Esophagus mucosa (tissue), 1 donor: Measurements from ENCODE around the gene GKN1. TPM values are rescaled to one million over a fixed set of nuclear protein-coding genes. Genes with fewer than 3 reads are reported as not detected.
A peak's percentile ranks its signal among the peaks of the same experiment; 100 is the strongest.

ENCODE experiments used
- ATAC-seq: fragments of 200-7000 bp; cut with Tn5 transposase; one replicate; pipeline ENCODE4 v1.9.1; 2020
- total RNA-seq: library from RNA; stranded (reverse); gene quantifications from one replicate; pipeline ENCODE4 v1.2.4, GENCODE V29; 2023
- donor health status: DM: yes; HTN: yes; CAD: no.

GKN1 gene
- total RNA-seq, 1 donor from 2014 or later = not detected

DNA sequence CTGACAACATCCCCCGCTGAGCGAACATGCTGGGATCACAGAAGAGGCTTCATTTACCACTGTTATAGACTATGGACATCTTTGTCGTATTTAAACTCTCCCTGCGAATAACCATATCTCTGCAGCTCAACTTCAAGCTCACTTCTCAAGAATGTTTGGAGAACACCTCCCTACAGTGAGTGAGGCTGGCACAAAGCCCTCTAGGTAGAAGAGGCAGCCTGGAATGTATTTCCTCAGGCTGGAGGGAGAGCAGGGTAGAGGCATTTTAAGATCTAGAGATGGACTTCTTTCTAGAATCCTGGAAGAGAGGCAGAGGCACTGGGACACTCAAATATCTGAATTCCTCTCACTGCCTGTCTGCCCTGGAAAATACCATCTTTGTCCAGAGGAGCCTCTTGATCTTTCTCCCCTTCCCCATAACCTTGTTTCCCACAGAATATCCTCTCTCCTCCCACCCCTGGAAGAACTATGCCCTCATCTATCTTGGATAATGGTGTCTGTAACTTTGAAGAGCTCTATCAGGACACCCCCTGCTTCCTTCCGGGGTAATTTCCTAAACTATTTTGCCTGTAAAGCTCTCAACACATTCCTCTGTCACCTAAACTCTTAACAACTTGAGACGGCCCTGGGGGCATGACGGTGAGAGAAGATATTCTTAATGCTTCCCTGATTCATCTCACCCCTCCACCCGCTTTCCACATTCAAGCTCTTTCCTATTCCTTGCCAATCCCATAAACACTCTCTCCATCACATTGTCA lies 36.2 kb downstream of the GKN1 start:
- ATAC-seq = no peak

DNA sequence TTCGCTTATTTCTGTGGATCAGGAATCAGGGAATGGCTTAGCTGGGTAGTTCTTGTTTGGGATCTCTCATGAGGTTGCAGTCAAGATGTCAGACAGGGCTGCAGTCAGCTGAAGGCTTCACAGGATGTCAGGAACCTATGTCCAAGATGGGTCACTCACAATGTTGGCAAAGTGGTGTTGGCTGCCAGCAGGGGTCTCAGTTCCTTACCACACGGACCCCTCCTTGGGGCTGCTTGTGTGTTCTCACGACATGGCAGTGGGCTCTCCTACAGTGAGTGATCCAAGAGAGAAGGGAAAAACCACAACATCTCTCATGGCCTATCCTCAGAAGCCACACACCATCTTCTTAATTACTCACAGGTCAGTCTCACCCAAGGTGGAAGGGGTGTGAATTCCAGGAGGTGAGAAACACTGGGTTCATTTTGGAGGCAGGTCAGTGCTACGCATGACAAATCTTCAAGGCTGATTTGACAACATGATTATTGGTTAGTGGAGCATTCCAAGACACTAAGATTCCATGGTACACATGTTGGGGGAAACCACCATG lies 37.2 kb downstream of the GKN1 start:
- no peak for ATAC-seq

DNA sequence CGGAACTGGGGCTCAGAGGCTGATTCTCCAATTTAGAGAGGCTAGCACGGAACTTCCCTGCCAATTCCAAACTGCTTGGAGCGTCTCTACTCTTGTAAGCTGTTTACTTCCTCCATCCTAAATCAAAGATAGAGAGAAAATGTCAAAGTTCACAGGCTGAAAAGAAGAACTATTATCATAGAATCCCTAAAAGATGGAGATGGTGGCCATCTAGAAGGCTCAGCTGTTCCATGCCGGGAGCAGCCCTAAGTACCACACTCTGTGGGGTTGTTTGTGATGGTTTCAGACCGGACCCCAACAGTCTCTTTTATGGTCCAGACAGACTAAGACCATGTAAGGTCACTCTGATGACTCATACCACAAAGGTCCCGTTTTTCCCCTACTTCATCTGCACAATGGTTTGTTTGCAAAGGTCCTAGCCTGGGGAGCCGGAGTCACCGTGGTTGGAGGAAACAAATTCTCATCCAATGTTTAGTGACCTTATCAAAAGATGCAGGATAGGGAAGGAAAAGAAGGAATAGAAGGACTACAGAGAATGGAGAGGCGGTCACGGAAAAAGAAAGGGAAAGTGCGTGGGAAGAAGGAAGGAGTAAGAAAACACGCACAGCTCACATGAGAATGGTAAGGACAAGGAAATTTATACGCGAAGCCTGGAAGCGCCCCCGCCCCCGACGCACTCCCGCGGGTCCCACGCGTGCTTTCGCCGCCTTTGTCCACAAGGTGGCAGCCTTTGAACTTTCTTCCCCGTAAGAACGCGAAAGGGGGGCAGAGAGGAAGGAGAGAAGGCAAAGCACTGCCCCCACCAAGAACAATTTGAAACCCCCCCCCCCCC lies 38.1 kb downstream of the GKN1 start:
- ATAC-seq = peak; percentile 52

DNA sequence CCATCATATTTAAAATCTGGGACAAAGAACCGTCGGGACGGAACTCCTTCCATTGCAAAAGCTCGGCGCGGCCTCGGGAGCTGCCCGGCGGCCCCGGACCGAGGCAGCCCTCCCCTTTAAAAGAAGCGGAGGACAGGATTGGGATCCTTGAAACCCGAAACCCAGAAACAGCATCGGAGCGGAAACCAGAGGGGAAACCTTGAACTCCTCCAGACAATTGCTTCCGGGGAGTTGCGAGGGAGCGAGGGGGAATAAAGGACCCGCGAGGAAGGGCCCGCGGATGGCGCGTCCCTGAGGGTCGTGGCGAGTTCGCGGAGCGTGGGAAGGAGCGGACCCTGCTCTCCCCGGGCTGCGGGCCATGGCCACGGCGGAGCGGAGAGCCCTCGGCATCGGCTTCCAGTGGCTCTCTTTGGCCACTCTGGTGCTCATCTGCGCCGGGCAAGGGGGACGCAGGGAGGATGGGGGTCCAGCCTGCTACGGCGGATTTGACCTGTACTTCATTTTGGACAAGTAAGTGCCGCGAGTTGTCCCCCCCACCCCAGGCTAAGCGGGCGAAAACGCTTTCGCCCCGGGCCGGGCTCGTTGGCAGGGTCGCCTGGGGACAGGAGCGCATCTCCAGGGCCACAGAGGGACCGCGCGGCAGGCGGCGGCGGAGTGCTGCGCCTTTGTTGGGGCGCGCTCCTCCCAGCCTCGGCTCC lies 38.9 kb downstream of the GKN1 start, which contains the start of gene ANTXR1:
ANTXR1 (plus strand) TSS at position 38 of the 698 bp plus-strand sequence; CDS start at position 359, 321 bp downstream.
- peak; percentile 53 for ATAC-seq

DNA sequence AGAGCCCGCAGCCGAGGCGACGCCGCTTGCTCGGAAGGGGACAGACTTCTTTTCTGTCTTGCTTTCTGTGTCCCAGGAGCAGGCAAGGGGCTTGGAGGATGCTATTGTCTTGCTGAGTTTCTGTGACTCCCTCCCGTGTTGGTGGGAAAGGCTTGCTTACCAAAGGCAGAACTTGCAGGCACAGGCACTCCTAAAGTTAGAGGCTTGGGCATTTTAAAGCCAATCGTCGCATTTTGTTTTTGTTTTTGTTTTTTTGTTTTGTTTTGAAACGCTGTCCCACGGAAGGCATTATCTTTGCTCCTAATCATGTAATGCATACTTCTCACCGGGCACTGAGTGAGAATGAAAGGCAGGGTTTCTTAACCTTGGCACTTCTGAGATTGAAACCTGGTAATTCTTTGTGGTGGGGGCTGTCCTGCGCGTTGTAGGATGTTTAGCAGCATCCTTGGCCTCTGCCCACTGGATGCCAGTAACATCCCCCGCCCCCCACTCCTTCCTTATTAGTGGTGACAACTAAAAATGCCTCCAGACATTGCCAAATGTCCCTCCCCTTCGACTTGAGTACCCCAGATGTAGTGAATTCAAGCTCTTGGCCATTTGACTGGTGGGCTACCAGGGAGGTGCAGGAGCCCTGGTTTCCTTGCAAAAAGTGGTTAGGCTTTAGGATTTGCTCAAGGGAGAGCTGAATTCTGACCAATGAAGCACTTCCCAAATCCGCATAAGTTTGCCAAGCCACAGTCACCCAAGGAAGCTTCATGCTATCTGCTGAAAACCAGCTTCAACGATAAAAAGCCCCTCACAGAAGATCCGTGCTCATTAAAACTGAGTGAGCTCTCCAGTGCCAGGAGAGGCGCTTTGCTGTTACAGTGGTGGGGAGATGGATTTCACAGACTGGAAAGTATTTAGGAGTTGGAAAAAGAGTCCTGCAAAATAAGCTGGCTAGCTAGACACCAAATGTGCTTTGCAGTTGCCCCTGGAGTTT lies 39.7 kb downstream of the GKN1 start:
- no peak for ATAC-seq

DNA sequence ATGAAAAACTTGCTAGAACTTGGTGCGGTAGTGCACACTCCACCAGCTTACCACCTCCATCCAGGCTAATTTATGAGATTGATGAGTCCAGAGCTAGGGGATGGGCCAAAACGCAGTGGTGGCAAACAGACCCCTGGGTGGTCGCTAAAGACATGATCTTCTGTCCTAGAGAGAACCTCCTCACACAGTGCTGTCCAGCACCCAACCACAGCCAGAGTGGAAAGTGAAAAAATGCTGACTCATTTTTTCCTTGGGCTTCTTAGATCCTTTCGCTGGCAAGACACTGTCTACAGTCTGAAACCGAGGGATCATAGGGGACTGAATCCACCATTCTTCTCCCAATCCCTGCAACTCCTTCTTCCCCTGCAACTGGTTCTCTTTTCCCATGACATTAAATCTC lies 42.6 kb downstream of the GKN1 start:
- no peak for ATAC-seq

DNA sequence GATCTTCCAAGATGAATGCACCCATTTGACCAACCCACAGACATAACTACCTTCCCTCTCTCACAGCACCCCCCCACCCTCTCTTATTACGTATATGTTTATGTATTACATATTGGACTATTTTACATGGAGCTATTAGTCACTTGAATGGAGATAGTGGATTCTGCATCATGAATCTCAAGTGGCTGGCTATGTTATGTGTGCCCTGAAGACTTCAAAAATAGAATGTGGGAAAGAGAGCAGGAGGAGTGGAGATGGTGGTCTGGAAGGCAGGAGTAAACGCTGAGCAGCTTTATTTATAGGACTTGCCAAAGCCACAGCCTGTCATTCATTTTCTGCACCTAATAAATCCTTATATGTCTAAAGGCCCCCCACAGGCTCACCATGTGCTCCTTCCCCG lies 43.4 kb downstream of the GKN1 start:
- ATAC-seq = no peak

DNA sequence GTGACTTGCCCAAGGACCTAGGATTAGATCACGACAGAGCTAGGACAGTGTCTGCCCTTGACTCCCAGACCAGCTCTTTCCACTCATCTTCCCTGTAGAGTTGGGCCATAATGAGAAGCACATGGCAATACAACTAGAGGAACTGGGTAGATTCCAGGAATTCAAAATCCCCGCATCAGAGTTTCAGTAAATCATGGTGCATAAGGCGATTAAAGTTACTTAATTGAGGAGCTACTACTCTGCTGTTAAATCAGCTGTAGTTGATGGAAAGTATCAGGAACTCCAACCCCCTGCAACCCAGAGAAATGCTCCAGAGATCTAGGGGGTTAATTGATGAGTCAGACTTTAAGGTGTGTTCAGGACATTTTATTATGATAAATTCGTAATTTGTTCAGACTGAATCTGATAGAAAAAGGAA lies 44.3 kb downstream of the GKN1 start:
- ATAC-seq = no peak

DNA sequence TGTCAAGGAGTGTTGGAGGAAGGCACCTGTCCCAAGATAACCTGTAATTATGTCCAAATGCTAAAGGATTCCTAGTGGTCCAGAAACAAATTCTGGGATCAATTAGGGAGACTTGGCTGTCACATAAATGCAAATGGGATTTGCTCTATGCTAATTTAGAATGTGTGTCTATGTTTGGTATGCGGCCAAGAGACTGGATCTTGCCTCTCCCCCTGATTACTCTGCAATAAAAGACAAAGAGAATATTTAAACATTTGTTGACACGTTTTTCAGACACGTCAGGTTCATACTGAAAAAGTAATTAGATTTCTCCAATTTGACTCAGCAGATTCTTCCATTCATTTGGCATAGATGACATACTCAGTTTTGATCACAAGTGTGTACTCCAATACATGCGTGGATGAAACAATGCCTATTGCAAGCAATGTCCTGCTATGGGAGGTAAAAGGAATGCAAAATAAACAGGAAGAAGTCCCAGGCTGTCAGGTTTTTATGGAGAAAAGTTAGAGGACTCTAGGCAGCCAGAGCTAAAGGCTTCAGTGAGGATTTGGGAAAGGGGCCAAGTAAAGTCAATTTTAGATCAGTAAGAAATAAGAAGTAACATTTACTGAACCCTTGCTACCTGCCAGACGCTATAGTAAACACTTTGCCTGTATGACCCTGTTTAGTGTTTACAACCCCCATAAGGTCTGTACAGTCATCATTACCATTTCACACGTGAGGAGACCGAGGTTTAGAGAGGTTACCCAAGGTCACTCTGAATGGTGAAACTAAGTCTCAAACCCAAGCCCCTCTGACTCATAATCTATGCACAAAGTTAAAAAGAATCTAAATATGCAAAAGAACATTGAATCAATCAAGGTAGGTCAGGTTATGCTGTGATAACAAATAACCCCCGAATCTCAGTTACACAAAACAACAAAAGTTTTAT lies 46.3 kb downstream of the GKN1 start:
- ATAC-seq = no peak

DNA sequence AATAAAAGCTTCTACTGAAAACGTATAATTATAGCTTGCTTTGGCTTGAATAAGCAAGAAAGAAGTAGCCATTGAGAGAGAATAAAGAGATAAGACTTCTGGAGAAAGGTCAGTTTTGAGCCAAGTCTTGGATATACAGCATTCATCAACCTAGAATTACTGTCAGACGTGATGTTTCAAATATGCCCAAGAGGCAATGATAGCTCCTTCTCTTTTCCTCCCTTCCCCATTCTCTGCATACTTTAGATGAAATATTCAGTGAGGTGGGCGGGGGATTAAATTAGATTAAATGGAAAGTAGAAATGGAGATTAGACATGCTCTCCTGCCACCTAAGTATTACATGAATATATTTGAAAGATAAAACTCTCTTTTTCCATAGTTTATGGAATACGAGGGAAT lies 47.3 kb downstream of the GKN1 start:
- no peak for ATAC-seq

DNA sequence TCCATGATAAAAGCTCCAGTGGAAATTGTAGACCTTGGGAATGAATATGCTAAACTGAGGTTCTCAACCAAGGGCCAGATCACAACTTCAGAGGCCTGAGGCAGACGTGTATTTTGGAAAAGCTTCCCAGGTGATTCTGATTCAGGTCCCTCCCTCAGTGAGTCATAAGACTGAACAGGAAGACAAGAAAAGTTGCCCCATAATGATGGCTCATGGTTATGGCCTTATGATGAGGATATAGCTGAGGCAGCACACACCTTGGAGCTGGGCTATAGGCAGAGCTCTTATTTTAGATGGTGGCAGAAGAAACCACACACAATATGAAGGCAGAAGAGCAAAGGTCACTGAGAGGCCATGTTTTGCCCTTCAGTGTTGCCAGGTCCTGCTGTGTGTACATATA lies 48.1 kb downstream of the GKN1 start:
- peak; percentile 97 for ATAC-seq

DNA sequence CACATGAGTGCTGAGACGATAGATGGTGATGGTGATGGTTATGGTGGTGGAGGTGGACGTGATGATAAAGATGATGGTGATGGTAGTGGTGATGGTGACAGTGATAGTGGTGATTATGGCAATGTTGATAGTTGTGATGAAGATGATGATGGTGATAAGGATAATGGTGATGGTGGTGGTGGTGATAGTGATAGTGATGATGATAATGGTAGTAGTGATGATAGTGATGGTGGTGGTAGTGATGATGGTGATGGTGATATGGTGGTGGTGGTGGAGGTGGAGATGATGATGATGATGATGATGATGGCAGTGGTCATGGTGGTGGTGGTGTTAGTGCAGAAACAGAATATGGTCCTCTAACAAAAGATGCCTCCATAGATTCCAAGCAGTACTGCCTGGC lies 48.8 kb downstream of the GKN1 start:
- ATAC-seq = no peak

DNA sequence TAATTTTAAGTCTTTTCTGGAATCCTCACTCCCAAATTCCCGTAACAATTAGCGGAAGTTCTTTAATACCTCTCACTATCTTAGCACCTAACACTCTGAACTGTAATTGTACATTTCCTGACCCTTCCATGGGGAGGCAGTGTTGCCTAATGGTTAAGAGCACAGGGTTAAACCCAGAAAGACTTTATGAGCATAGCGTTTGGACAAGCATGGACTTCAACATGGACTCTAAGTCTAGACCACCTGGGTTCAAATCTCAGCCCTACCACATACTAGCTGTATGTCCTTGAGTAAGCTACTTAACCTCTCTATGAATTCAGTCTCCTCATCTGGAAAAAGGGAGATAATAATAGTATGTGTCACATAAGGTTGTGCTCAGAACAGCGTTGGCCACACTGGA lies 51.6 kb downstream of the GKN1 start:
- ATAC-seq = peak; percentile 75

DNA sequence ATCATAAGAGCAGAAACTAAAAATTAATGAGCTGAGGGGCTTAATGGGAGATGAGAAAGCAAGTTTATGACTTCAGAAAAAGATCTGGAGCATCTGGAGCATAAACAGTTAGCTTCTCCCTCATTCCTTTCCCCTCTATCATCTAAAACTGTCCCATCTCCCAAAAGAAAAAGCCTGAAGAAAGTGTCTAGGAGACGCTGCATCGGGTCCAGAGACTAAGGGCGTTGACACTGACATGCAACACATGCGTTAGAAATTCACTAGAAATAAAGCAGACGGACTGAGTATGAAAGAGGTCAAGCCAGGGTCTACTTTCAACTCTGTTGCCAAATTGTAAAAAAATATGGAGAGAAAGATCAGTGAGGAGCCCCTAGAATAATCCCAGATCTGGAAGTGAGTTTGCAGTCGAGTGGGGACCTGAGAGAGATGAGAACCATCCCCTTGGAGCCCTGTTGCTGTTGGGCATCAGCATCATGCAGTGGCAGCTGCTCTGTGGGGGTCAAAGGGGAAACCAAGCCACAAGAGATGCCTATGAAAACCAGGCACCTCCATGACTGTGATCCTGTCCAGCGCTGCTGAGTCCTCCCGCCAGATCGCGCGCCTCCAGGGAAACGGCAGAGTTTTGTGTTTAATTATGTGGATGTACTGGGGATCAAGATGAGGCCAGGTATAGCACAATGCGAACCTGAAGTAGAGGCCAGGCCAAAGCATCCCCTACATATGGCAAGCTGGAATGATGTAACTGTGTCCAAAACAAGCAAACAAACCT lies 52.4 kb downstream of the GKN1 start:
- no peak for ATAC-seq

Other genes starting within 250 kb of the GKN1 start
- gene ARHGAP25, start 239.8 kb upstream of the GKN1 start, total RNA-seq = 3.1 TPM
- gene BMP10, start 103.2 kb upstream of the GKN1 start, total RNA-seq = not detected
- not detected for gene GKN2, start 21.7 kb upstream of the GKN1 start, total RNA-seq
- gene ANTXR1, start 38.5 kb downstream of the GKN1 start, total RNA-seq = 13.9 TPM